Smooth muscle cell (in vitro differentiated cells): ENCODE data around the gene PDCL2. TPM values are rescaled to one million over a fixed set of nuclear protein-coding genes. Genes with fewer than 3 reads are reported as not detected.

Source experiments
- DNase-seq: peaks from one replicate; lab custom pipeline; 2025; ENCODE audit not compliant: unreplicated experiment; lab: John Stamatoyannopoulos, UW
- H2AFZ ChIP-seq: fragments of 200-600 bp; sonication (generic); 2 replicates; pipeline ENCODE4 v1.6.0; 2016; ENCODE audit warnings: antibody characterized with exemption, low read depth, mild to moderate bottlenecking
- H3F3A ChIP-seq: fragments of 200-600 bp; sonication (generic); 2 replicates; pipeline ENCODE4 v1.6.0; 2017; ENCODE audit warnings: antibody characterized with exemption, low read depth
- H3K27ac ChIP-seq: fragments of 200-600 bp; sonication (generic); 2 replicates; pipeline ENCODE4 v1.5.1; 2016; ENCODE audit warnings: low read depth, mild to moderate bottlenecking
- H3K27me3 ChIP-seq: fragments of 200-600 bp; sonication (generic); 2 replicates; pipeline ENCODE4 v1.6.1; 2016; ENCODE audit warnings: low read depth, mild to moderate bottlenecking
- H3K36me3 ChIP-seq: fragments of 200-600 bp; sonication (generic); 2 replicates; pipeline ENCODE4 v1.5.1; 2016; ENCODE audit warnings: low read depth
- H3K4me1 ChIP-seq: fragments of 200-600 bp; sonication (generic); 2 replicates; pipeline ENCODE4 v1.5.1; 2016; ENCODE audit warnings: low read depth
- H3K4me2 ChIP-seq: fragments of 200-600 bp; sonication (generic); 2 replicates; pipeline ENCODE4 v1.6.0; 2016; ENCODE audit warnings: mild to moderate bottlenecking
- H3K4me3 ChIP-seq: fragments of 200-600 bp; sonication (generic); 2 replicates; pipeline ENCODE4 v1.5.1; 2016; ENCODE audit warnings: mild to moderate bottlenecking
- H3K79me2 ChIP-seq: fragments of 200-600 bp; sonication (generic); 2 replicates; pipeline ENCODE4 v1.6.0; 2016; ENCODE audit warnings: low read depth, mild to moderate bottlenecking
- H3K9ac ChIP-seq: fragments of 200-600 bp; sonication (generic); 2 replicates; pipeline ENCODE4 v1.6.0; 2016; ENCODE audit warnings: low read depth
- H3K9me3 ChIP-seq: fragments of 200-600 bp; sonication (generic); replicated peaks from 2 replicates; pipeline ENCODE4 v1.5.1; 2016; ENCODE audit warnings: low read depth
- H4K20me1 ChIP-seq: fragments of 200-600 bp; sonication (generic); 2 replicates; pipeline ENCODE4 v1.6.0; 2016; ENCODE audit warnings: low read depth
- WGBS: methylation state at CpG from one replicate; pipeline ENCODE4 v1.1.7; 2016; ENCODE audit warnings: low lambda C conversion rate; 5-methylcytosine and 5-hydroxymethylcytosine counted together
- polyA plus RNA-seq: library from polyadenylated mRNA; unstranded; fragments of >200 nt; fragmentation: Nextera tagmentation; extraction: Ambion mirVana; gene quantifications from 2 replicates; pipeline ENCODE4 v1.2.1, GENCODE V29; 2016
- total RNA-seq: library from RNA; depleted of rRNA; stranded (reverse); fragments of >200 nt; gene quantifications from 2 replicates; pipeline ENCODE4 v1.2.3, GENCODE V29; 2014
- TF ChIP-seq, protein P1 (sequence below): fragments of 200-600 bp; sonication (generic); IDR thresholded peaks from 2 replicates; pipeline ENCODE4 v1.5.1; 2017; ENCODE audit warnings: borderline replicate concordance, mild to moderate bottlenecking, antibody characterized with exemption; ENCODE audit not compliant: insufficient read depth, poor library complexity, severe bottlenecking

PDCL2 gene, protein sequence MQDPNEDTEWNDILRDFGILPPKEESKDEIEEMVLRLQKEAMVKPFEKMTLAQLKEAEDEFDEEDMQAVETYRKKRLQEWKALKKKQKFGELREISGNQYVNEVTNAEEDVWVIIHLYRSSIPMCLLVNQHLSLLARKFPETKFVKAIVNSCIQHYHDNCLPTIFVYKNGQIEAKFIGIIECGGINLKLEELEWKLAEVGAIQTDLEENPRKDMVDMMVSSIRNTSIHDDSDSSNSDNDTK
- total RNA-seq (not detected in 2 replicates), polyA plus RNA-seq (not detected in 2 replicates)

DNA sequence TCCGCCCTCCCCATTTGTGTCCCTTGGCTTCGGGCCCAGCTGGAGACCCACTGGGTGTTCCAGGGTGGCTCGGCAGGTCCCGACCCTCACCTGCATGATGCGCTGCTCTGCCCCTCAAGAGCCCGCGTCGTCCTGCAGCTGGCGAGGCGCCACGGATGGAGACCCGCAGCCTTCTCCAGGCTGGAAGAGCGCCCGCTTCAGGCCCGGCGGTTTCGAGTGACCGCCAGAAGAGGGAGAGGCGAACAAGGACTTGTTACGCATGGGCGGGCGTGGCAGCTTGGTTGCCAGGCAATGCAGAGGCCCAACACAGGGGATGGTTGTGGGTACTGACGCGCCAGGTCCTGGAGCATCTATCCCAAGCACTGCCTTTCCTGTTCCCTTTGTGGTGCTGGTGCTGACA is at the start of gene PDCL2:
Gene PDCL2 (minus strand): TSS at position 232 of the 400 bp plus-strand sequence. CDS start 136 bp downstream, at position 96.
- Histone ChIP-seq H3K9me3 (no peaks in the 10 kb centered on the region), H3K27me3 (no peaks in the 10 kb centered on the region), H2AFZ (no peak within 1 kb of the TSS), H3K27ac (no peak within 1 kb of the TSS), H3K4me2 (no peak within 1 kb of the TSS), H3K36me3 (no peaks in the 10 kb centered on the region), H3K4me3 (no peak within 1 kb of the TSS), H3K4me1 (no peaks in the 10 kb centered on the region), H3K9ac (no peak within 1 kb of the TSS), H4K20me1 (no peaks in the 10 kb centered on the region), H3K79me2 (no peaks in the 10 kb centered on the region), H3F3A (no peaks in the 10 kb centered on the region)
- DNase-seq = no peak
- TF ChIP-seq, protein P1, sequence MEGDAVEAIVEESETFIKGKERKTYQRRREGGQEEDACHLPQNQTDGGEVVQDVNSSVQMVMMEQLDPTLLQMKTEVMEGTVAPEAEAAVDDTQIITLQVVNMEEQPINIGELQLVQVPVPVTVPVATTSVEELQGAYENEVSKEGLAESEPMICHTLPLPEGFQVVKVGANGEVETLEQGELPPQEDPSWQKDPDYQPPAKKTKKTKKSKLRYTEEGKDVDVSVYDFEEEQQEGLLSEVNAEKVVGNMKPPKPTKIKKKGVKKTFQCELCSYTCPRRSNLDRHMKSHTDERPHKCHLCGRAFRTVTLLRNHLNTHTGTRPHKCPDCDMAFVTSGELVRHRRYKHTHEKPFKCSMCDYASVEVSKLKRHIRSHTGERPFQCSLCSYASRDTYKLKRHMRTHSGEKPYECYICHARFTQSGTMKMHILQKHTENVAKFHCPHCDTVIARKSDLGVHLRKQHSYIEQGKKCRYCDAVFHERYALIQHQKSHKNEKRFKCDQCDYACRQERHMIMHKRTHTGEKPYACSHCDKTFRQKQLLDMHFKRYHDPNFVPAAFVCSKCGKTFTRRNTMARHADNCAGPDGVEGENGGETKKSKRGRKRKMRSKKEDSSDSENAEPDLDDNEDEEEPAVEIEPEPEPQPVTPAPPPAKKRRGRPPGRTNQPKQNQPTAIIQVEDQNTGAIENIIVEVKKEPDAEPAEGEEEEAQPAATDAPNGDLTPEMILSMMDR = no peak
- WGBS = 95% methylated on average over 24 of the region's 24 CpGs

DNA sequence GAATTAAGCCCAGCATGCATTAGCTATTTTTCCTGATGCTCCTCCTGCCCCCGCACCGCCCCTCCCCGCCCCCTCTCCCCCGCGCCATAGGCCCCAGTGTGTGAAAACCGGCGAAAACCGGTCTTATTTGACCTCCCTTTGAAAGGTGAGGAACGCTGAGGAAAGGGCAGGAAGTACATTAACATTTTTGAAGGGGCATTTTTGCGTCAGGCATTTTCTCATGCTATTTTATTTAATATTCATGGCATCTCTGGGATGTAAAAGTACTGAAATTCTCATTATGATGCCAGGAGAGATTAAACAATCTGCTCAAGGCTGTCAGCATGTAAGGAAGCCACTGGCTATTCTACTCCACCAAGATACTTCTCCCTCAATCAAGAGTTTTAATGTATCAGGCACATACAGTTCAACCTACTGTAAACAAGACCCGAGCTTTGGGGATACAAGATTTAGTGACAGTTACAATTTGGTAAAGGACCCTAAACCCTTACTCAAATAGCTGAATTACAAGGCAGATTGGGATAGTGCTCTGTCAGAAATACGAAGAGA is 45.3 kb upstream of the PDCL2 start:
- TF ChIP-seq, protein P1 = no peak
- no peak overlapping the region for H3K4me3 ChIP-seq
- H3K4me2 ChIP-seq = peak overlapping the region; percentile 97
- no peaks in the 10 kb centered on the region for H3K79me2 ChIP-seq
- peaks cover 31% of the 10 kb centered on the region for H3K4me1 ChIP-seq
- H4K20me1 ChIP-seq = no peaks in the 10 kb centered on the region
- 17% methylated on average over 12 of the region's 12 CpGs for WGBS
- H3K27me3 ChIP-seq = peaks cover 60% of the 10 kb centered on the region
- no peaks in the 10 kb centered on the region for H3K9me3 ChIP-seq
- H3K9ac ChIP-seq = no peak overlapping the region
- H3F3A ChIP-seq = no peaks in the 10 kb centered on the region
- H3K36me3 ChIP-seq = no peaks in the 10 kb centered on the region
- H3K27ac ChIP-seq = no peak overlapping the region
- DNase-seq = no peak
- H2AFZ ChIP-seq = no peak overlapping the region

DNA sequence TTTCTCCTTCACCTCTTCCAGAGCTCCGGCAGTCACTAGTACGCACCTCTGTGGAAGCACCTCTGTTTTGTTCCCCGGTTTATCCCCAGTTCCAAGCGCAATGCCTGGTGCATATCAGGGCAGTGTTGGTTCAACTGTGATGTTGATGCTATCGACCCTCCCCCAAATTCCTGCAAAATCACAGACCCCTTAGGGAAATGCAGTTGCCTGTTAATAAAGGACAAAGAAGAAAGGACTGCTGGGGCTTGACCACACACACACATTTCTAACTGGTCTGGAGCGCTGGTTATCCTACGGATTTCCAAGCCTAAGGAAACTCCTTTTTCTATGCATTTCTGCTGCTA is 44.6 kb upstream of the PDCL2 start:
- no peaks in the 10 kb centered on the region for H3K36me3 ChIP-seq
- H4K20me1 ChIP-seq = no peaks in the 10 kb centered on the region
- H3K27me3 ChIP-seq = peaks cover 60% of the 10 kb centered on the region
- no peaks in the 10 kb centered on the region for H3K9me3 ChIP-seq
- H3F3A ChIP-seq = no peaks in the 10 kb centered on the region
- peak overlapping the region; percentile 54 for H3K4me3 ChIP-seq
- TF ChIP-seq, protein P1 = no peak
- peak overlapping the region; percentile 97 for H3K4me2 ChIP-seq
- H3K27ac ChIP-seq = no peak overlapping the region
- no peak overlapping the region for H3K9ac ChIP-seq
- no peaks in the 10 kb centered on the region for H3K79me2 ChIP-seq
- H3K4me1 ChIP-seq = peaks cover 31% of the 10 kb centered on the region
- peak overlapping the region; percentile 73 for H2AFZ ChIP-seq
- WGBS = 6% methylated on average over 7 of the region's 7 CpGs
- no peak for DNase-seq
